ENCODE results near the gene CCDC88C. TPM values are rescaled to one million over a fixed set of nuclear protein-coding genes. Genes with fewer than 3 reads are reported as not detected.

Gene CCDC88C
- total RNA-seq, 1 donor = under 0.01 TPM

DNA sequence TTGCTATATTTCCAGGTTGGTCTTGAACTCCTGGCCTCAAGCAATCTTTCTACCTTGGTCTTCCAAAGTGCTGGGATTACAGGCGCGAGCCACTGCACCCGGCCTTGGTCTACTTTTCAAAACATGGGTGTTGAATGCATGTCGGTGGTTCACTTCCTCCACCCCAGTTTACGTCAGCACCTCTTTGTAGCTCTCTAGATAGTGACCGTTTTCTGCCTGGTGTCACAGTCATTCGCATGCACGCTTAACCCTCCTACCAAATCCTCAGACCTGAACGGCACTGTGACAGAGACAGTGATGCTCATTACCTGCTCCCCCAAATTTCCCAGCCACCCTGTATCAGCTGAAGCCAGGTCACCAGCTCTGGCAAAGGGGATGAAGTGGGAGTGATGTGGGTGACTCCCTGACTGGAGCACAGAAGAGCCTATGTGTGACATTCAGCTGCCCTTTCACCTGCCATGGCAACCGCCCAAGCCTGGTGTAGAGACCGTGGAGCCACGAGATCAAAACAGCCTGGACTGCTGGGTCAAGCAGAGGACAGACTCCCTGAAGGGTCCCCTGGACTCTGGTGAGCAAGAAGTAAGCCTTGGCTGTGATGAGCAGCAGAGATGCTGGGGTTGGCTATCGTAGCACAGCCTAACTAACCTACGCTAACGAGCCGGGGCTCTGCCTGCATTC lies 106.9 kb downstream of the CCDC88C start:
- DNase-seq (ENCODE audit: low read depth) = no peak
- TF ChIP-seq, protein P1, sequence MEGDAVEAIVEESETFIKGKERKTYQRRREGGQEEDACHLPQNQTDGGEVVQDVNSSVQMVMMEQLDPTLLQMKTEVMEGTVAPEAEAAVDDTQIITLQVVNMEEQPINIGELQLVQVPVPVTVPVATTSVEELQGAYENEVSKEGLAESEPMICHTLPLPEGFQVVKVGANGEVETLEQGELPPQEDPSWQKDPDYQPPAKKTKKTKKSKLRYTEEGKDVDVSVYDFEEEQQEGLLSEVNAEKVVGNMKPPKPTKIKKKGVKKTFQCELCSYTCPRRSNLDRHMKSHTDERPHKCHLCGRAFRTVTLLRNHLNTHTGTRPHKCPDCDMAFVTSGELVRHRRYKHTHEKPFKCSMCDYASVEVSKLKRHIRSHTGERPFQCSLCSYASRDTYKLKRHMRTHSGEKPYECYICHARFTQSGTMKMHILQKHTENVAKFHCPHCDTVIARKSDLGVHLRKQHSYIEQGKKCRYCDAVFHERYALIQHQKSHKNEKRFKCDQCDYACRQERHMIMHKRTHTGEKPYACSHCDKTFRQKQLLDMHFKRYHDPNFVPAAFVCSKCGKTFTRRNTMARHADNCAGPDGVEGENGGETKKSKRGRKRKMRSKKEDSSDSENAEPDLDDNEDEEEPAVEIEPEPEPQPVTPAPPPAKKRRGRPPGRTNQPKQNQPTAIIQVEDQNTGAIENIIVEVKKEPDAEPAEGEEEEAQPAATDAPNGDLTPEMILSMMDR (IDR thresholded peaks at IDR 0.05; ENCODE audit: insufficient read depth, low read depth, low read length) = no peak
- H3K4me3 ChIP-seq (ENCODE audit: low read depth, low read length) = no peak overlapping the region

DNA sequence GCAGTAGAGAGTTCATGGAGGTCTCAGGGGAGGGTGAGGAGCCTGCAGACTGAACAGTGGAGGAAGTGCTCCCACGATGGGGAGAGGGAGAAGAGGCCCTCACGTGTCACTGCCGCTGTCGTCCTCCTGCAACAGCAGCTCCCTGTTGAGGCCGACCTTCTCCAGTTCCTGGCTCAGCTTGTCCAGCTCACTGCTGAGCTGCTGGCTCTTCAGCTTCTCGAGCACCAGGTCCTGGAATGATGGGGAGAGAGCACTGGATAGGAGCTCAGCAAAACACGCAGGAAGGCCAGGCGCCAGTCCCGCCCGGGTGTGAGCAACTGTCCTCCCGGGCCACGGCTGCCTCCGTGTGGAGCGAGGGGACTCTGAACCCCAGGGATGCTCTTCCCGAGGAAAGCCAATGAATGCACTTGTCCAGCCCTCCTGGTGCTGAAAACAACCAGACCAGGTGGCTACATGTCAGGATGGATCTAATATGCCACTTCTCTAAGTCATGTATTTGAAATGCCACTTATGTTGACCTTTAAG lies 107.8 kb downstream of the CCDC88C start:
- no peak for DNase-seq (ENCODE audit: low read depth)
- TF ChIP-seq, protein P1 (IDR thresholded peaks at IDR 0.05; ENCODE audit: insufficient read depth, low read depth, low read length) = no peak
- H3K4me3 ChIP-seq (ENCODE audit: low read depth, low read length) = no peak overlapping the region

DNA sequence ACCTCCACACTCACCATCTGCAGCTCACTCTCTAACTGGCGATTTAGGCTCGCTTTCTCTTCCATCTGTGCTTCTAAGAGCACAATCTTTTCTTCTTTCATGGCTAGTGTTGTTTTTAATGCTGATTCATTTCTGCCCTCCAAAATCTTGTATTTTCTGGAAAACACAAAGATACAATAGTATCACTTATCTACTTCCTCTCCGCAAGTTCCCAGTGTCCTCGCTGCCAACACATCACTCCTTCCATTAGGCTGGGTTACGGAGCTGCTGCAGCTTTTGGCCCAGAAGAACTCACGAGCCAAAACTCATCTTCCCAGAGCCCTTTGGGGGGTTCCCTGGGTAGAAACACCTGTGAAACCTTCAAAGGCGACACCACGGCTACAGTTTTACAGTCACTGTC lies 109.3 kb downstream of the CCDC88C start:
- no peak for DNase-seq (ENCODE audit: low read depth)
- H3K4me3 ChIP-seq (ENCODE audit: low read depth, low read length) = no peak overlapping the region
- TF ChIP-seq, protein P1 (IDR thresholded peaks at IDR 0.05; ENCODE audit: insufficient read depth, low read depth, low read length) = no peak

DNA sequence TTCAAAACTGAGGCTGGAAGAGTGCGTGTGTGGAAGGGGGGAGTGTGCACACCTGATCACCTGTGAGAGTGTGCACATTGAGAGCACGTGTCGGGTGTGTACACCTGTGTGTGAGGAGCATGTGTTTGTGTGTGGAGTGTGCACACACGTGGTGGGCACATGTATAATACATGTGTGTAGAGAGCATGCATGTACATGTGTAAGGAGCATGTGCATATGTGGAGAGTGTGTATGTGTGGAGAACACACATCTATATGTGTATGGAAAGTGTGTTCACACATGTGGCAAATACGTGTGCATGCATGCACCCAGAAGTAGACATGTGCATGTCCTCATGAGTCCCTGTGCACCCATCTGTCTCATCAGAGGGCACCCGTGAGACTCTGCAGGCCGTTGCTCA lies 110.0 kb downstream of the CCDC88C start:
- H3K4me3 ChIP-seq (ENCODE audit: low read depth, low read length) = no peak overlapping the region
- no peak for DNase-seq (ENCODE audit: low read depth)
- TF ChIP-seq, protein P1 (IDR thresholded peaks at IDR 0.05; ENCODE audit: insufficient read depth, low read depth, low read length) = no peak

DNA sequence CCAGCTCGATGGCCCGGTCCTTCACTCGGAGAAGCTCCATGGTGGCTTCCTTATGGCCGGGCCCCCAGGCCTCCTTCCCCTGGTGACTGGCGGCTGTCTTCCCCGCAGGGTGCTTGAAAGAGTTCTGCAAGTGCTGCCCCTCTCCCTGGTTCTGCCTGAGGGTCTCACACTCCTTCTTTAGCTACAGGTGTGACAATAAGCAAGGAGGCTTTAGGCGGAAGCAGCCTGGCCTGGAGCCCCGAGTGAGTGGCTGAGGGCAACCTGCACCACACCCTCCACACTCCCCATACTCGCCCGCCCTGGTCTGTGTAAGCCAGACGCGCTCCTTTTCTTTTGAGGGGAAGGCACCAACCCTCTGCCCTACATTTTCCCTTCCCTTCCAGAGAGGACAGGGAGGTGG lies 110.6 kb downstream of the CCDC88C start:
- no peak overlapping the region for H3K4me3 ChIP-seq (ENCODE audit: low read depth, low read length)
- TF ChIP-seq, protein P1 (IDR thresholded peaks at IDR 0.05; ENCODE audit: insufficient read depth, low read depth, low read length) = no peak
- no peak for DNase-seq (ENCODE audit: low read depth)

DNA sequence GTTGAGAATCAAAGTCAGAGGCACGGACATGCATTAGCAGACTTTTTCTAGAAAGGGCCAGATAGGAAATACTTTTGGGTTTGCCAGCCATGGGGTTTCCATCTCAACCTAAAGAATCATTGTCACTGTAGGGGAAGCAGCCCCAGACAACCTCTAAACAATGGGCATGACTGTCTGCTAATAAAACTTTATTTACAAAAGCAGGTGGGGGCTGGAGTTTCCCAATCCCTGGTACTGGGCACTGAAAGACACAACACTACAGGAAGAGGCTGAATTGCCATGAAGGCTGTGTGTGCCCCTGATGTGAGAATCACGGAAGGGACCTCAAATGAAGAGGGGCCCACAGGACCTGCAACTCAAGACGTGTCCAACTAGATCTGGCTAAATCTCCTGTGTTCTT lies 111.1 kb downstream of the CCDC88C start:
- DNase-seq (ENCODE audit: low read depth) = no peak
- TF ChIP-seq, protein P1 (IDR thresholded peaks at IDR 0.05; ENCODE audit: insufficient read depth, low read depth, low read length) = no peak
- H3K4me3 ChIP-seq (ENCODE audit: low read depth, low read length) = no peak overlapping the region

Measured in fibroblast of villous mesenchyme (primary cell).